ENCODE measurements around the gene RHOT2. TPM values are rescaled to one million over a fixed set of nuclear protein-coding genes. Genes with fewer than 3 reads are reported as not detected.

The RHOT2 gene
- total RNA-seq, 1 donor: 45.2 TPM

DNA sequence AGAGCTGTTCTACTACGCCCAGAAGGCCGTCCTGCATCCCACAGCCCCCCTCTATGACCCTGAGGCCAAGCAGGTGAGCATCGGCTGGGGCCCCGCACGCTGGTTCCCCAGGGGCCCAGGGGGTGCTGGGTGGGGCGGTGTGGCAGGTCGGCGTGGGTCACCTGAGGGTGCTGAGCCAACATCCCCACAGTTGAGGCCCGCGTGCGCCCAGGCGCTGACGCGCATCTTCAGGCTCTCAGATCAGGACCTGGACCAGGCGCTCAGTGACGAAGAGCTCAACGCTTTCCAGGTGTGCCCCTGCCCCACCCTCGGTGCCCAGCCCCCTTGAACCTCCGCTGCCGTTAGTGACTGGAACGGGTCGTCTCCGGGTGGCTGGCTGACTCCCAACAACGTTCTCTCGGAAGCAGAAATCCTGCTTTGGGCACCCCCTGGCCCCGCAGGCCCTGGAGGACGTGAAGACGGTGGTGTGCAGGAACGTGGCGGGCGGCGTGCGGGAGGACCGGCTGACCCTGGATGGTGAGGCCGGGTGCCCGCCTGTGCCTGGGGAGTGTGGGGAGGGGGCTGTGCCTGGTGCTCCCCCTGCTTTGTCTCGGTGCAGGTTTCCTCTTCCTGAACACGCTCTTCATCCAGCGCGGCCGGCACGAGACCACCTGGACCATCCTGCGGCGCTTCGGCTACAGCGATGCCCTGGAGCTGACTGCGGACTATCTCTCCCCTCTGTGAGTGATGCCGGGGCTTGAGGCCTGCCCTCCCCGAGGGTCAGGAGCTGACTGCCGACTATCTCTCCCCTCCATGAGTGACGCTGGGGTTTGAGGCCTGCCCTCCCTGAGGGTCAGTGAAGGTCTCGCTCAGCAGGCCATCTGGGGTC, 2.8 kb downstream of the RHOT2 start:
- no peaks in the 10 kb centered on the region for H3K27me3 ChIP-seq (ENCODE audit: insufficient read depth, low read length)
- no peak overlapping the region for H3K4me3 ChIP-seq (ENCODE audit: low read length)
- H3K4me1 ChIP-seq (ENCODE audit: insufficient read depth, low read length): peaks cover 24% of the 10 kb centered on the region
- no peaks in the 10 kb centered on the region for H3K9me3 ChIP-seq (ENCODE audit: low read depth, low read length)

DNA sequence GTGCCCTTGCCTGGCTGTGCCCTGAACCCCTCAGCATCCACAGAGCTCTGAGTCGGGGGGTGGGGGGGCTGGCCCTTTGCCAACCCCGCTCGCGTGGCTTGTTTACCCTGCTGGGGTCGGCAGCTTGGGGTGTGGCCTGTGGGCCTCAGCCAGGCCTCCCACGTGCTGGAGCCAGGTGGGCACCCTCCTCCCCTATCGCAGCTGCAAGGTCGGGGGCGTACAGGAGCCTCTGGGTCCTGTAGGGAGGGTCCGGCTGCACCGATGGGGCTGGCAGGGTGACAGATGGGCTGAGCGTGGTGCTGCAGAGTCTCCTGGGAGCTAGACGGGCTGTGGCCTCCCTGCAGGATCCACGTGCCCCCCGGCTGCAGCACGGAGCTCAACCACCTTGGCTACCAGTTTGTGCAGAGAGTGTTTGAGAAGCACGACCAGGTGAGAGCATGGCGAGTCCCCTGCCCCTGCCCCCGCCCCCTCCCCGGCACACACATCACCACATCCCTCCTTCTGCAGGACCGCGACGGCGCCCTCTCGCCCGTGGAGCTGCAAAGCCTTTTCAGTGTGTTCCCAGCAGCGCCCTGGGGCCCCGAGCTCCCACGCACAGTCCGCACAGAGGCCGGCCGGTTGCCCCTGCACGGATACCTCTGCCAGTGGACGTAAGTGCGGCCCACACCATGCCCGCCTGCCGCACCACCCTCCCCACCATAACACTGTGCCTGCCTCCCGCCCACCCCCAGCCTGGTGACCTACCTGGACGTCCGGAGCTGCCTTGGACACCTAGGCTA, 3.6 kb downstream of the RHOT2 start:
- Histone ChIP-seq H3K27me3 (ENCODE audit: insufficient read depth, low read length) (no peaks in the 10 kb centered on the region), H3K9me3 (ENCODE audit: low read depth, low read length) (no peaks in the 10 kb centered on the region), H3K4me3 (ENCODE audit: low read length) (no peak overlapping the region), H3K4me1 (ENCODE audit: insufficient read depth, low read length) (peaks cover 24% of the 10 kb centered on the region)

DNA sequence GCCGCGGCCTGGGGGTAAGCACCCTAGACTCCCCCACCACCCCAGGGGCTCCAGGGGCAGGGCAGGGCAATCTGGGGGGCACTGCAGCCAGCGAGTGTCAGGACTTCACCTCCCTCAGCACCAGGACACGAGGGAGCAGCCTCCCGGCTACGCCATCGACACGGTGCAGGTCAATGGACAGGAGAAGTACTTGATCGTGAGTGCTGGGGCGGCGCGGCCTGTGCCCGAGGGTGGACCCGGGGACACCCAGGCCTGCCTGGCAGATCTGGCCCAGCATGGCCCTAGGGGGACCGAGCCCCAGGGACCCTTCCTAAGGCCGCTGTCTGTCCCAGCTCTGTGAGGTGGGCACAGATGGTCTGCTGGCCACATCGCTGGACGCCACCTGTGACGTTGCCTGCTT, 4.4 kb downstream of the RHOT2 start:
- Histone ChIP-seq H3K9me3 (ENCODE audit: low read depth, low read length) (no peaks in the 10 kb centered on the region), H3K27me3 (ENCODE audit: insufficient read depth, low read length) (no peaks in the 10 kb centered on the region), H3K4me1 (ENCODE audit: insufficient read depth, low read length) (peaks cover 20% of the 10 kb centered on the region), H3K4me3 (ENCODE audit: low read length) (no peak overlapping the region)

DNA sequence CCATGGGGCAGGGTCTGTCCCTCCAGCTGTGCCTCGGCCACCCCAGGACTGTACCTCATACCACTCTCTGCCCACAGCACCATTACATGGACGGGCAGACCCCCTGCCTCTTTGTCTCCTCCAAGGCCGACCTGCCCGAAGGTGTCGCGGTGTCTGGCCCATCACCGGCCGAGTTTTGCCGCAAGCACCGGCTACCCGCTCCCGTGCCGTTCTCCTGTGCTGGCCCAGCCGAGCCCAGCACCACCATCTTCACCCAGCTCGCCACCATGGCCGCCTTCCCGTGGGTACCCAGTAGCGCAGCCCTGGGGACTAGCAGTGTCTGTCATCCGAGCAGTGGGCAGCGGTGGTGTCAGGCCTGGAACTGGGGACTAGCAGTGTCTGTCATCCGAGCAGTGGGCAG, 4.9 kb downstream of the RHOT2 start:
- Histone ChIP-seq H3K4me1 (ENCODE audit: insufficient read depth, low read length) (peaks cover 16% of the 10 kb centered on the region), H3K4me3 (ENCODE audit: low read length) (no peak overlapping the region), H3K9me3 (ENCODE audit: low read depth, low read length) (no peaks in the 10 kb centered on the region), H3K27me3 (ENCODE audit: insufficient read depth, low read length) (no peaks in the 10 kb centered on the region)

DNA sequence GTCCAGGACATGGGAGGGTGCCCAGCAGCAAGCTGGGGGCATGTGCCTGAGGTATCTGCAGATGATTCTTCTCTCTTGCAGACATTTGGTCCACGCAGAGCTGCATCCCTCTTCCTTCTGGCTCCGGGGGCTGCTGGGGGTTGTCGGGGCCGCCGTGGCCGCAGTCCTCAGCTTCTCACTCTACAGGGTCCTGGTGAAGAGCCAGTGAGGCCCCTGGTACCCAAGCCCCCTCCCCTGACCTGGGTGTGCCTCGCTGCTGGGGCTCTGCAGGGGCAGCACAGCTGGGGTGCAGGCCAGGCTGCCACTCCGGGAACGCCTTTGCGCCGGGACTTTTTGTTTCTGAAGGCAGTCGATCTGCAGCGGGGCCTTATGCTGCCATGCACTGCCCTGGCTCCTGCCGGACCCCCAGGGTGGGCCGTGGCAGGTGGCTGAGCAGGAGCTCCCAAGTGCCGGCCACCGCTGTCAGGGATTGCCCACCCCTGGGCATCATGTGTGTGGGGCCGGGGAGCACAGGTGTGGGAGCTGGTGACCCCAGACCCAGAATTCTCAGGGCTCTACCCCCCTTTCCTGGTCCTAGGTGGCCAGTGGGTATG, 5.6 kb downstream of the RHOT2 start:
- peaks cover 14% of the 10 kb centered on the region for H3K4me1 ChIP-seq (ENCODE audit: insufficient read depth, low read length)
- no peaks in the 10 kb centered on the region for H3K9me3 ChIP-seq (ENCODE audit: low read depth, low read length)
- H3K27me3 ChIP-seq (ENCODE audit: insufficient read depth, low read length): no peaks in the 10 kb centered on the region
- no peak overlapping the region for H3K4me3 ChIP-seq (ENCODE audit: low read length)

DNA sequence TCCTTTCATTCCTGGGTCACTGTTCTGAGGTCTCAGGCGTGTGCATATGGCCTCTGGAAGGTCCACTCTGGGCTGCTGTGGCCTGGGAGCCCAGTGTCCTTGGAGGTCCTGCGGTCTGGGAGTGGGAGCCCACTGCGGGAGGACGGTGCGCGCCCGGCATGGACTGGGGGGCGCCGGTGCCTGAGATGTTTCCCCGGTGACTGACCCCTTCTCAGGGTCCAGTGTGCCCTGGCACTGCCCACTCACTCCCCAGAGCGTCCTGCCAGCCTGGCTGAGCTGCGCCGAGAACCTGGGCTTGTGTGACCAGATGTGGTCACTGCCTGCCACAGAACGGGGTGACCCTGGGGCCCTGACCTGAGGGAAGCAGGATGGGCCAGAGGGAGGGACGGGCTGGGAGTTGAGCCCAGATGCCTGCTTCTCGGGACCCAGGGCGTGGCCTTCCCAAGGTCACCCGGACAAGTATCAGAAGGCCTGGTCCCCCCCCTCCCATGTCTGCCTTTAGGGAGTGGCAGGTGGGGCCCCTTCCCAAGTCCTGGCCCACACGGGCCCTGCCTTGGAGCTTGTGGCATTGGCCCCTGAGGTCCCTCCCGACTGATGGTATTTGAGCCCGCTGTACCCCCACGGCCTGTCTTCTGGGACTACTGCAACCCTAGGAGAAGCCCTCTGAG, 6.4 kb downstream of the RHOT2 start:
- Histone ChIP-seq H3K9me3 (ENCODE audit: low read depth, low read length) (no peaks in the 10 kb centered on the region), H3K4me3 (ENCODE audit: low read length) (no peak overlapping the region), H3K4me1 (ENCODE audit: insufficient read depth, low read length) (peaks cover 13% of the 10 kb centered on the region), H3K27me3 (ENCODE audit: insufficient read depth, low read length) (no peaks in the 10 kb centered on the region)

DNA sequence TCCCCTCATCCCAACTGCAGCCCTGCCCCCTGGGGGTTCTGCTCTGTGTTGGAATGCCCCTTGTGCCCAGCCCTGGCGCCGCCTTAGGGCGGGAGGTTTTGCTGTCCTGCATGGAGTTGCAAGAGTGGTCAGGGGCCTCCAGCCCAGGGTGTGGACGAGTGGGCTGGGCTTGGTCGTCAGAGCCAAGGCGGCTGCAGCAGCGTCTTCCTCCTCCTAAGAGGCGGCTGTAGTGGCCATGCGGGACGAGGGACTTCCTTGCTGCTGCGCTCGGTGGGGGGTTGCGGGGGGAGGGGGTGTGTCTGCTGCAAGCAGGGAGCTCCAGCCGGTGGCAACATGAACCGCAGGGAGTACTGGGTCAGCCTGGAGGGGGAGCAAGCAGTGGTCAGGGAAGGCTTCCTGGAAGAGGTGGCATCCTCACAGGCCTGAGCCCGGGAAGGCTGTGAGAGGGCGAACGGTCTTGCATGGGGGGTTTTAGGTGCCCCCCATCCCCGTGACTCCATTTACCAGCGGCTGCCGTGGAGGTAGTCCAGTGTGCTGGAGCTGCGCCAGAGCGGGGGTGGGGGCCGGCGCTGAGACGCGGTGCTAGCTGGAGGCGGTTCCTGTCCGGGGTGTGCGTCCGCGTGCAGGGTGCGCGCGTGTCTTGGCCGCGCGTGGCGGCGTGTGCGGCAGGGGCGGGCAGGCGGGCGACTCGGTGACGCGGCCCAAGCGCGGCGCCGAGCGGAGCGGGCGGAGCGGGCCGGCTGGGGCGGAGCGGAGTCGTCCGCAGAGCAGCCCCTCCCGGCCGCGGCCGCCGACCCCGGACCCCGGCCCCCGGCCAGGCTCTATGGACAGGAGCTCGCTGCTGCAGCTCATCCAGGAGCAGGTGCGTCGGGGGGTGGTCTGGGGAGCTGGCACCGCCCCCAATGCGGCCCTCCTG, 7.3 kb downstream of the RHOT2 start, which contains the start of gene RHBDL1:
TSS of gene RHBDL1 (plus strand) at position 704 of the 916 bp plus-strand sequence. CDS start at position 824, 120 bp downstream.
- H3K4me3 ChIP-seq (ENCODE audit: low read length): no peak within 1 kb of the TSS
- H3K27me3 ChIP-seq (ENCODE audit: insufficient read depth, low read length): no peaks in the 10 kb centered on the region
- no peaks in the 10 kb centered on the region for H3K9me3 ChIP-seq (ENCODE audit: low read depth, low read length)
- peaks cover 16% of the 10 kb centered on the region for H3K4me1 ChIP-seq (ENCODE audit: insufficient read depth, low read length)

DNA sequence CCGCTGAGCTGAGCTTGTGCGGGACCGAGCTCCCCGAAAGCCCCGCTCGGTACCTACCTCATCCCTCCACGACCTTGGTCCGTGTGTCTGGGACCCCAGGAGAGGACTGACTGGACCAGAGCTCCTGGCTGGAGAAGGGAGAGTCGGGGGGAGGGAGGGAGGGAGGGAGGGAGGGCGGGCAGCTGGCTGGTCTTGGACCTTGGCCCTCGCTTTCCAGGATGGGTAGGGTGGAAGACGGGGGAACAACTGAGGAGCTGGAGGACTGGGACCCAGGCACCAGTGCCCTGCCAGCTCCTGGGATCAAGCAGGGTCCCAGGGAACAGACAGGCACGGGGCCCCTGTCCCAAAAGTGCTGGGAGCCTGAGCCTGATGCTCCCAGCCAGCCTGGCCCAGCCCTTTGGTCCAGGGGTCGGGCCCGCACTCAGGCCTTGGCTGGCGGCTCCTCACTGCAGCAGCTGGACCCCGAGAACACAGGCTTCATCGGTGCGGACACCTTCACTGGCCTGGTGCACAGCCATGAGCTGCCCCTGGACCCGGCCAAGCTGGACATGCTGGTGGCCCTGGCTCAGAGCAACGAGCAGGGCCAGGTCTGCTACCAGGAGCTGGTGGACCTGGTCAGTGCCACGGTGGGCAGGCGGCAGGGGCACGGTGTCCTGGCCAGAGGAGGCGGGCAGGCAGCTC, 8.1 kb downstream of the RHOT2 start:
- Histone ChIP-seq H3K4me1 (ENCODE audit: insufficient read depth, low read length) (peaks cover 21% of the 10 kb centered on the region), H3K27me3 (ENCODE audit: insufficient read depth, low read length) (no peaks in the 10 kb centered on the region), H3K9me3 (ENCODE audit: low read depth, low read length) (no peaks in the 10 kb centered on the region), H3K4me3 (ENCODE audit: low read length) (no peak overlapping the region)

DNA sequence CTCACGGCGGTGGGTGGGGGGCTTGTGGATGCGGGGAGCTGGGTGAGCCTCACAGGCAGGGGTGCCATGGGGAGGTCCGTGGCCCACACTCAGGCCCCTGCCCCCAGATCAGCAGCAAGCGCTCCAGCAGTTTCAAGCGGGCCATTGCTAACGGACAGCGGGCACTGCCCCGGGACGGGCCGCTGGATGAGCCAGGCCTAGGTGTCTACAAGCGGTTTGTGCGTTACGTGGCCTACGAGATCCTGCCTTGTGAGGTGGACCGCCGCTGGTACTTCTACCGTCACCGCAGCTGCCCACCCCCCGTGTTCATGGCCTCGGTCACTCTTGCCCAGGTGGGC, 8.6 kb downstream of the RHOT2 start:
- Histone ChIP-seq H3K27me3 (ENCODE audit: insufficient read depth, low read length) (no peaks in the 10 kb centered on the region), H3K9me3 (ENCODE audit: low read depth, low read length) (no peaks in the 10 kb centered on the region), H3K4me3 (ENCODE audit: low read length) (no peak overlapping the region), H3K4me1 (ENCODE audit: insufficient read depth, low read length) (peaks cover 26% of the 10 kb centered on the region)

DNA sequence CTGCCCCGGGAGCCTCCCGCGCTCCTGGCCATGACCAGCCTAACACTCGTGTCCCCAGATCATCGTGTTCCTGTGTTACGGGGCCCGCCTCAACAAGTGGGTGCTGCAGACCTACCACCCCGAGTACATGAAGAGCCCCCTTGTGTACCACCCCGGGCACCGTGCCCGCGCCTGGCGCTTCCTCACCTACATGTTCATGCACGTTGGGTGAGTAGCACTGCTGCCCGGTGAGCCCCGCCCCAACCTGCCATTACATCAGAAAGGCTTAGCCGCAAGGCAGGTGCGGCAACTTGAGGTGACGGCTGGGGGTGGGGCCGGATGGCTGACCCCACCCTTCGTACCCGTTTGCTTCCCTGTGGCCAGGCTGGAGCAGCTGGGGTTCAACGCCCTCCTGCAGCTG, 9.0 kb downstream of the RHOT2 start:
- Histone ChIP-seq H3K9me3 (ENCODE audit: low read depth, low read length) (no peaks in the 10 kb centered on the region), H3K4me1 (ENCODE audit: insufficient read depth, low read length) (peaks cover 30% of the 10 kb centered on the region), H3K4me3 (ENCODE audit: low read length) (no peak overlapping the region), H3K27me3 (ENCODE audit: insufficient read depth, low read length) (no peaks in the 10 kb centered on the region)

DNA sequence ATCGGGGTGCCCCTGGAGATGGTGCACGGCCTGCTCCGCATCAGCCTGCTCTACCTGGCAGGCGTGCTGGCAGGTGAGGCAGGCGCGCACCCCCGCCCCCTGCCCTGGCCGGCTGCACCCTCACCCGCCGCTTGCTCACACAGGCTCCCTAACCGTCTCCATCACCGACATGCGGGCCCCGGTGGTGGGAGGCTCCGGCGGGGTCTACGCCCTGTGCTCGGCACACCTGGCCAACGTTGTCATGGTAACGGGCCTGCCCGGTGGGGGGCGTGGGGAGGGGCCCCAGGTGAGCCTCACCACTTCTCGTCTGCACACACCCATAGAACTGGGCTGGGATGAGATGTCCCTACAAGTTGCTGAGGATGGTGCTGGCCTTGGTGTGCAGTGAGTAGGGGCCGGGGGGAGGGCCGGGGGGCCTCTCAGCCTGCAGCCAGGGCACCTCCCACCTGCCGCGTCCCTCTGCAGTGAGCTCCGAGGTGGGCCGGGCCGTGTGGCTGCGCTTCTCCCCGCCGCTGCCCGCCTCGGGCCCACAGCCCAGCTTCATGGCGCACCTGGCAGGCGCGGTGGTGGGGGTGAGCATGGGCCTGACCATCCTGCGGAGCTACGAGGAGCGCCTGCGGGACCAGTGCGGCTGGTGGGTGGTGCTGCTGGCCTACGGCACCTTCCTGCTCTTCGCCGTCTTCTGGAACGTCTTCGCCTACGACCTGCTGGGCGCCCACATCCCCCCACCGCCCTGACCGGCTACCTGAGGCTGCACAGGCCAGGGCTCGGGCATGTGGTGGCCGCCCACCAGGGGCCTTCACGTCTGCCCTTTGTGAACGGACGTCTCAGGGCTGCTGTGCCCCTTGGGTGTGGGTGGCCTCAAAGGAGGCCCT, 9.6 kb downstream of the RHOT2 start:
- Histone ChIP-seq H3K4me3 (ENCODE audit: low read length) (no peak overlapping the region), H3K27me3 (ENCODE audit: insufficient read depth, low read length) (no peaks in the 10 kb centered on the region), H3K4me1 (ENCODE audit: insufficient read depth, low read length) (peaks cover 35% of the 10 kb centered on the region), H3K9me3 (ENCODE audit: low read depth, low read length) (no peaks in the 10 kb centered on the region)

DNA sequence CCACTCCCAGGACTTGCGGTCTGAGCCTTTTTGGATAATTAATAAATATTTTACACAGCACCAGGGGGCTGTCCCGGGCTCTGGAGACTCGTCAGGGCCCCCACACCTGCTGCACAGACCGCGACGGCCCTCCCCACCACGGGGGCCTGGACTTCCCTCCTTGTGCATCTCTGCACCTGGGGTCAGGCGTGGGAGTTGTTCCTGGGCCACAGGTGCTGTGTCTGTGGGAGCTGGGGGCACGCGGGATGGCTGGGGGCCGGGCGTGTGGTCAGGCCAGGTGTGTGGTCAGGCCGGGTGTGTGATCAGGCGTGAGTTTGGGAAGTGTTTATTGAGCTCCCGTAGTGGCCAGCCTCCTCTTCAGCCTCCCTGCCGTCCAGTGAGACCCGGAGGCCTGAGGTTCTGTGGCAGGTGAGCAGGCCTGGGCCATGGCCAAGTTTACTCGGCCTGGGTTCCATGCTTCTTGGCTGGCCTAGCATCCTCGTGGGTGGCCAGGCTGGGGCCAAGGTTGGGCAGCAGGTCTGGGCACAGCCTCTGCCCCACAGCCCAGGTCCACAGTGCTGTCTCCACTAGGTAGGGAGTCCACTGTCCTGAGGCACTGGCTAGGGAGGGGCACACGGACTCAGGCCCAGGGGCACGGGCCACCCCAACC, 10.4 kb downstream of the RHOT2 start:
- Histone ChIP-seq H3K4me3 (ENCODE audit: low read length) (no peak overlapping the region), H3K4me1 (ENCODE audit: insufficient read depth, low read length) (peaks cover 42% of the 10 kb centered on the region), H3K9me3 (ENCODE audit: low read depth, low read length) (no peaks in the 10 kb centered on the region), H3K27me3 (ENCODE audit: insufficient read depth, low read length) (no peaks in the 10 kb centered on the region)

All from mononuclear cell (primary cell).